ENCODE measurements around the gene TNFRSF13B.

DNA sequence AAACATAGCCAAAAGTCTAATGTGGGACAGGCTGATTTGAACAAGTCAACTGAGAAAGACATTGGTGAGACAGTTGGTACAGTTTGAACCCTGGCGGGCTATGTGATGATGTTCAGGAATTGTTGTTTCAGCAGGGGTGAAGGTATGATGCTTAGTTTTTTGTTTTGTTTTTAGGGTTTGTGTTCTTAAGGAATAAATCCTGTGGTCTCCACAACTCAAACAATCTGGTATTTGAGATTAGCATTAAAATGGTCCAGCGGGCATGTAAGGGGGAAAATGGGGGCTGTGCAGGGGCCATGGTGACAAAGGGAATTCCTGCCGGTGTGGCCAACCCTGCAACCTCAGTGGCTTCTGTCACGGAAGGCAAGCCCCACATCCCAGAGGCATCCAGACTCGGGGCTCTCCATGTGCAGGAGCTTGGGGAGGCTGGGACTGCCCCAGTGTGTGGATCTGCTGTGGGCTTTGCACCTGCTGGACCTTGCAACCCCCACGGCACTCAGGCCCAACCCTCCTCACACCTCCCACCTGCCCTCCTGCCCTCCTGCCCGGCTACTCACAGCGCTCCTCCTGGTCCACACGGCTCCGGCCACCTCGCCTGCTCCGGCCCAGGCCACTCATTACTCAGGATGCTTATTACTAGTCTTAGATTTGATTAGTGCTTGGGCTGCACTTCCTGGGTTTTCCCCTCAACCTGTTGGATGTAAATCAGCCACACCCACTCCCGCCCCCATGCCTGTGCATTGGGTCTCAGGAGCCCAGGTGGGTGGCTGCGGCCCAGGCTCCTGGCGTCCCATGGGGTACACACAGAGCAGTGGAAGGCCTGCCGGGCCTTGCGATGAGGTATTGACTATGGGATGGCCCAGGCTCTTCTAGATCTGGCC lies at the start of gene TNFRSF13B:
- TF ChIP-seq, protein P1, sequence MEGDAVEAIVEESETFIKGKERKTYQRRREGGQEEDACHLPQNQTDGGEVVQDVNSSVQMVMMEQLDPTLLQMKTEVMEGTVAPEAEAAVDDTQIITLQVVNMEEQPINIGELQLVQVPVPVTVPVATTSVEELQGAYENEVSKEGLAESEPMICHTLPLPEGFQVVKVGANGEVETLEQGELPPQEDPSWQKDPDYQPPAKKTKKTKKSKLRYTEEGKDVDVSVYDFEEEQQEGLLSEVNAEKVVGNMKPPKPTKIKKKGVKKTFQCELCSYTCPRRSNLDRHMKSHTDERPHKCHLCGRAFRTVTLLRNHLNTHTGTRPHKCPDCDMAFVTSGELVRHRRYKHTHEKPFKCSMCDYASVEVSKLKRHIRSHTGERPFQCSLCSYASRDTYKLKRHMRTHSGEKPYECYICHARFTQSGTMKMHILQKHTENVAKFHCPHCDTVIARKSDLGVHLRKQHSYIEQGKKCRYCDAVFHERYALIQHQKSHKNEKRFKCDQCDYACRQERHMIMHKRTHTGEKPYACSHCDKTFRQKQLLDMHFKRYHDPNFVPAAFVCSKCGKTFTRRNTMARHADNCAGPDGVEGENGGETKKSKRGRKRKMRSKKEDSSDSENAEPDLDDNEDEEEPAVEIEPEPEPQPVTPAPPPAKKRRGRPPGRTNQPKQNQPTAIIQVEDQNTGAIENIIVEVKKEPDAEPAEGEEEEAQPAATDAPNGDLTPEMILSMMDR (IDR thresholded peaks at IDR 0.05; ENCODE audit: low read depth, low read length), result no peak
- no peak for TF ChIP-seq EZH2phosphoT487 (IDR thresholded peaks at IDR 0.05; ENCODE audit: low read depth)

Data from OCI-LY3 (cell line).